H1 (cell line): ENCODE measurements around the gene PPP1R9A. TPM values are rescaled to one million over a fixed set of nuclear protein-coding genes. Genes with fewer than 3 reads are reported as not detected.

Experiments used
- CBX8 ChIP-seq: fragments of 300-800, 300-1000 bp; sonication (generic); IDR thresholded peaks from 2 replicates; pipeline ENCODE4 v1.7.1; 2016; ENCODE audit warnings: low read depth, low read length, borderline replicate concordance
- GTF2F1 ChIP-seq: IDR thresholded peaks from 2 replicates; pipeline ENCODE4 v1.6.1; 2012; ENCODE audit warnings: low read depth, low read length, improper control_type of control experiment, borderline replicate concordance
- HDAC6 ChIP-seq: IDR thresholded peaks from one replicate; pipeline ENCODE4 v1.7.1; 2012; ENCODE audit warnings: low read depth, mild to moderate bottlenecking, inconsistent platforms, low read length, moderate library complexity
- KDM4A ChIP-seq: IDR thresholded peaks from one replicate; pipeline ENCODE4 v1.7.1; 2012; ENCODE audit warnings: low read depth, mild to moderate bottlenecking, moderate library complexity, low read length, inconsistent platforms; ENCODE audit not compliant: severe bottlenecking
- MAX ChIP-seq: IDR thresholded peaks from 2 replicates; pipeline ENCODE4 v1.6.1; 2012; ENCODE audit warnings: inconsistent platforms
- SAP30 ChIP-seq: fragments of 300-600 bp; sonication (generic); IDR thresholded peaks from 2 replicates; pipeline ENCODE4 v1.7.1; 2012; ENCODE audit warnings: low read length, moderate library complexity, mild to moderate bottlenecking, inconsistent platforms; ENCODE audit not compliant: insufficient read depth, insufficient replicate concordance
- SIX5 ChIP-seq: IDR thresholded peaks from 2 replicates; pipeline ENCODE4 v1.6.1; 2011; ENCODE audit warnings: mild to moderate bottlenecking, low read depth, low read length
- polyA plus RNA-seq, 7 experiments: library from polyadenylated mRNA; depleted of rRNA in 3 of 7; stranded (reverse) in 5 of 7; unstranded in 2 of 7; fragments of >200 nt in 5 of 7; fragments of 200-250 nt in 2 of 7; gene quantifications; 1 replicate in 5 of 7; 2 replicates in 1 of 7; 4 replicates in 1 of 7; pipeline versions ENCODE4 v1.2.1 to v1.2.3, GENCODE V29; 2011 to 2013; ENCODE audit warnings: missing spikeins in 2 of 7, mixed read lengths in 2 of 7
- total RNA-seq: library from RNA; stranded (reverse); fragmentation: NEBNext Ultra II Directional; extraction: Animal tissue kit (Norgen Biotek cat#: 25700); gene quantifications from 2 replicates; pipeline ENCODE4 v1.2.1, GENCODE V29; 2021

PPP1R9A gene
- total and polyA plus RNA-seq, 2 of the 8 experiments (the other 6 are each of a cell fraction or from before 2014, with no cell fraction given), result 3.0 to 20.3 TPM

DNA sequence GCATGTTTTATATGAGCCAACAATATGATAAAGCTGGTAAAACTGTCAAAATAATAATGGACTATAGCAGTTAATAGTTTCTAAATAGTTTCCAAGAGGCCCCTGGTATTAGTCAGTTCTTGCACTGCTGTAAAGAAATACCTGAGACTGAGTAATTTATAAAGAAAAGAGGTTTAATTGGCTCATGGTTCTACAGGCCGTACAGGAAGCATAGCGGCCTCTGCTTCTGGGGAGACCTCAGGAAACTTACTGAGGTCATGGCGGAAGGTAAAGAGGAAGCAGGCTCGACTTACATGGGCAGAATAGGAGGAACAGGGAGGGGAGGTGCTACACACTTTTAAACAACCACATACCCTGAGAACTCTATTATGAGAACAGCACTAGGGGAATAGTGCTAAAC is 104.6 kb downstream of the PPP1R9A start (continued):
- TF ChIP-seq CBX8 (no peak), SAP30 (no peak), MAX (no peak), KDM4A (no peak), GTF2F1 (no peak), SIX5 (no peak), HDAC6 (no peak)
